ENCODE data around the gene POLR2M.

POLR2M gene

DNA sequence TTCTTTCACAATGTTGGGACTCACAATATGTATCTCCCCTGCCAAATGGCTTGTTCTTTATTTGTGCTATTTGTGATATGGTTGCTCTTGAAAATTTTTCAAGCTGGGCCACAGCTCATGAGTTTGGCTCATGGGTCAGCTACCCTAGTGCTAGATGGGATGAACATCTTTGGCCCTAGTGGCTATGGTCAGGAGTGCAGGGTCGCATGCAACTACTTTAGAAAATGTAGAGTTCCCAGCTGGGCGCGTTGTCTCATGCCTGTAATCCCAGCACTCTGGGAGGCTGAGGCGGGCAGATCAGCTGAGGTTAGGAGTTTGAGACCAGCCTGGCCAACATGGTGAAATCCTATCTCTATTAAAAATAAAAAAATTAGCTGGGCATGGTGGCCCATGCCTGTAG lies 55.8 kb downstream of the POLR2M start:
- DNase-seq (ENCODE audit: low spot score) = no peak
- in situ Hi-C loops (cut with MboI; ENCODE audit: low pct_unique_long_range_greater_than_20kb, low sequenced_read_pairs, unreplicated experiment) = no loop called here
- TF ChIP-seq, protein P1, sequence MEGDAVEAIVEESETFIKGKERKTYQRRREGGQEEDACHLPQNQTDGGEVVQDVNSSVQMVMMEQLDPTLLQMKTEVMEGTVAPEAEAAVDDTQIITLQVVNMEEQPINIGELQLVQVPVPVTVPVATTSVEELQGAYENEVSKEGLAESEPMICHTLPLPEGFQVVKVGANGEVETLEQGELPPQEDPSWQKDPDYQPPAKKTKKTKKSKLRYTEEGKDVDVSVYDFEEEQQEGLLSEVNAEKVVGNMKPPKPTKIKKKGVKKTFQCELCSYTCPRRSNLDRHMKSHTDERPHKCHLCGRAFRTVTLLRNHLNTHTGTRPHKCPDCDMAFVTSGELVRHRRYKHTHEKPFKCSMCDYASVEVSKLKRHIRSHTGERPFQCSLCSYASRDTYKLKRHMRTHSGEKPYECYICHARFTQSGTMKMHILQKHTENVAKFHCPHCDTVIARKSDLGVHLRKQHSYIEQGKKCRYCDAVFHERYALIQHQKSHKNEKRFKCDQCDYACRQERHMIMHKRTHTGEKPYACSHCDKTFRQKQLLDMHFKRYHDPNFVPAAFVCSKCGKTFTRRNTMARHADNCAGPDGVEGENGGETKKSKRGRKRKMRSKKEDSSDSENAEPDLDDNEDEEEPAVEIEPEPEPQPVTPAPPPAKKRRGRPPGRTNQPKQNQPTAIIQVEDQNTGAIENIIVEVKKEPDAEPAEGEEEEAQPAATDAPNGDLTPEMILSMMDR (IDR thresholded peaks at IDR 0.05; ENCODE audit: extremely low read depth, insufficient read depth, missing control alignments) = no peak

DNA sequence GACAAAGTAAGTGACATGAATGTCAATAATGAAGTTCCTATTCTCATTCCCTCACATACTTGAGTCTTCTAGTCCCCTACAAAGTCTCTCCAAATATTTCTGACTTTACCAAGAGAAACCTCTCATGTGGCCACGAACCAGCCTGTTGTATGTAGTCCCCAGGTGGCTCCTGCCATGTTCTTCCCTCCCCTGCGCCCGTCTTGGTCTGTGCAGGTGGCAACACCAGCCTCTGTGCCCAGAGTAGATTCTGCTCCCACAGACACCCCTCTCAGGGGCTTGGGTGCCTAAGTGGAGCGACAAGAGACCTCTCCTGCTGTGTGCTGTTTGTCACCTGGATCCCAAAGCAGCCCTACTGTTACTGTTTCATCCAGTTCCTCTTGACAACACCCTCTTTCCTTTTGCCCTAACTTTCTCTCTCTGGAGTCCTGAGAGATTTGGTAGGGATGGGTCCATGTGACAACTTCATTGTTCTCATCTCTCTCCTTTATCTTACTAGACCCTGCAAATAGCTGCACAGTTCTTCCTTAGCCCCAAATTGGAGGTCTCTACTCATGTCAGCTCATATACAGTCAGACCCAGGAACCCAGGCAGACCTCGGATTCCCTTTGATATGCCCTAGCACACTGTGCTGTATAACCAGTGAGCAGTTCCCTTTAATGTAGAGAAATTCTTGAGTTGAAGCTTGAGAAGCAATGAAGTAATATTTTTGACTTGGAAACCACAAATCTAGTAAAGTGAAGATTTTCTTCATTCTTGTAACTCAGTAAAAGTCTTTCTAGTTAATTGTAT lies 56.9 kb downstream of the POLR2M start:
- TF ChIP-seq, protein P1 (IDR thresholded peaks at IDR 0.05; ENCODE audit: extremely low read depth, insufficient read depth, missing control alignments) = no peak
- DNase-seq (ENCODE audit: low spot score) = no peak
- in situ Hi-C loops (cut with MboI; ENCODE audit: low pct_unique_long_range_greater_than_20kb, low sequenced_read_pairs, unreplicated experiment) = no loop called here

All from GM13977 (cell line).